GM19455 (cell line): ENCODE results near the gene TAOK3.
"Not testable (repeated sequence)": the region's sequence is repeated elsewhere in the genome, so short reads cannot be mapped to it uniquely, and the experiment has no call there.

ENCODE experiments used
- ATAC-seq: cut with Tn5 transposase; IDR thresholded peaks from one replicate; pipeline ENCODE4 v1.9.1; 2021; ENCODE audit not compliant: unreplicated experiment

Gene TAOK3

GRCh38 chr12:118344829-118345228 lies 27.9 kb downstream of the TAOK3 start:
- no peak for ATAC-seq

- no peak for ATAC-seq
Observed at GRCh38 chr12:118342090-118342489, 30.6 kb downstream of the TAOK3 start.

- no peak for ATAC-seq
Observed at GRCh38 chr12:118337194-118337838, 35.4 kb downstream of the TAOK3 start.

DNA sequence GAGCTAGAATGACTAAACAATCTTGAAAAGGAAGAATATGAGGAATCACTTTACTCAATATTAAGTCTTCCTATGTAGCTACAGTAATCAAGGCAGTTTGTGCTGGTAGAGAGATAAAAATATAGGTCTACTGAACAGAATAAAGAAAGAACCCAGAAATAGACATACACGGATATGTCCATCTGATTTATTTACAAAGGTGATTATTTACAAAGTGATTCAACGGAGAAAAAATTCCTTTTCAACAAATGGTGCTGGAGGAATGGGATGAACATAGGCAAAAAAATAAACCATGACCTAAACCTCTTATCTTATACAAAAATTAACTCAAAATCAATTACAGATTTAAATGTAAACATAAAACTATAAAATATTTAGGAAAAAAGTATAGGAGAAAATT lies 36.6 kb downstream of the TAOK3 start:
- no peak for ATAC-seq

- no peak for ATAC-seq
Observed at GRCh38 chr12:118334939-118335567, 37.7 kb downstream of the TAOK3 start.

GRCh38 chr12:118334241-118334640 lies 38.5 kb downstream of the TAOK3 start:
- no peak for ATAC-seq

- ATAC-seq = no peak
Observed at GRCh38 chr12:118332511-118332910, 40.2 kb downstream of the TAOK3 start.

DNA sequence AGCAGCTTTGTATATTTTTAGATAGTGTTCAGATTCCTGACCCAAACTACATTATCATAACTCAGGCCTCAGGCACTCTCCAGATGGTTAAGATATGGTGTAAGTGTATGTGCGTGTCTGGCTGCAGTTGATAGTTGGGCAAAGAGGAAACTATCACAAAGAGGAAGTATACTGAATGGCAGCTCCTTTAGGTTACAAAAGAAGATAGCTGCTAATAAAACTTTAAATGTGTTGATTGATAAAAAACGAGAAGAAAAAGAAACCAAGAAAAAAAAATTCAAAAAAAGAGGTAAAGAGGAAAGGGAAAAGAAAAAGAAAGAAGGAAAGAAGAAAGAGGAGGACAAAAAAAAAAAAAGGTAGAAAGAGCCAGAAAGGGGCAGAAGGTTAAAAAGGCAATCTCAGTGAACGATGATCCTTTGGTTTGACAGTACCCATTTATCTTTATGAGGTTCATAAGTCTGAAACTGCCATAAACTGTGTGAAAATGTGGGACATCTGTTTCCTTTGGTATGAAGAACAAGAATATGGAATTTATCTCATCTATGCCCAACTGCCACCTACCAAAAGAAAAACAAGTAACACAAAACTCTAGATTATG lies 42.2 kb downstream of the TAOK3 start:
- ATAC-seq = peak; percentile 67

- no peak for ATAC-seq
Observed at GRCh38 chr12:118328486-118329330, 44.0 kb downstream of the TAOK3 start.

DNA sequence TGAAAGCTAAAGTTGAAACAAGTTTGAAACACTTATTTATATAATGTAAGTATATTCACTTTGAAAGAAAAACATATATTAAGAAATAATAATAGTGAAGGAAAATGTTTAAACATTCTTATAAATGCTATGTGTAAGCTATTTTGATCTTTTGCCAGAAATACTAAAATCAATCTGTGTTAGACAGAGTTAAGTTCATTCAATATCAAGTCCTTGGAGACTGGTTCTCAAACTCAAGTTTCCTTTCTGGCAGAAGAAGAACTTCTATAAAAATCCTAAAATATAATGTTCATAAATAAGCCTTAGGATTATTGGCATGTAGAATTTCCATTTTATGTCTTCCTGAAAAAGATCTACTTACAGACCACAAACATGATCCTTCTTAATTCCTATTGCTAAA lies 45.3 kb downstream of the TAOK3 start:
- no peak for ATAC-seq

- ATAC-seq = no peak
Observed at GRCh38 chr12:118326991-118327390, 45.7 kb downstream of the TAOK3 start.

GRCh38 chr12:118325081-118325480 lies 47.6 kb downstream of the TAOK3 start:
- ATAC-seq = no peak

GRCh38 chr12:118319627-118320026 lies 53.1 kb downstream of the TAOK3 start:
- no peak for ATAC-seq

DNA sequence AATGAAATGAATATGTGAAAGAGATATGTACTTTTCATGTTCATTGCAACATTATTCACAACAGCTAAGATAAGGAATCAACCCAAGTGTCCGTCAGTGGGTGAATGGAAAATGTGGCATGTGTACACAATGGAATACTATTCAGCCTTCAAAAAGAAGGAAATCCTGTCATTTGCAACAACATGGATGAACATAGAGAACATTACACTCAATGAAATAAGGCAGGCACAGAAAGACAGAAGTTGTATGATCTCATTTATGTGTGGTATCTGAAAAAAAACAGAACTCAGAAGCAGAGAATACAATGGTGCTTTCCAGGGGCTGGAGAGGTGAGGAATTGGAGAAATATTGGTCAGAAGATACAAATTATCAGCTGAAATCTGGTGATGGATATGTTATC lies 54.0 kb downstream of the TAOK3 start:
- ATAC-seq = no peak

DNA sequence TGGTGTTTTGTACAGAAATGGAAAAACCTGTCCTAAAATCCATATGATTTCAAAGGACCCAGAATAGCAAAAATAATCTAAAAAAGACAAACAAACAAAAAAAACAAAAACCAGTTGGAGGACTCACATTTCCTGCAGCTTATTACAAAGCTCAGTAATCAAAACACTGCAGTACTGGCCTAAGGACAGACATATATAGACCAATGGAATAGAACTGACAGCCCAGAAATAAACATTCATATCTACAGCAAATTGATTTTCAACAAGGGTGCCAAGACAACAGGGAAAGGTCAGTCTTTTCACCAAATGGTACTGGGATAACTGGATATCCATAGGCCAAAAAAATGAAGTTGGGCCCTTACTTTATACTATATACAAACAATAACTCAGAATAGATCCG lies 55.0 kb downstream of the TAOK3 start:
- ATAC-seq = no peak

- no peak for ATAC-seq
Observed at GRCh38 chr12:118315821-118316220, 56.9 kb downstream of the TAOK3 start.

DNA sequence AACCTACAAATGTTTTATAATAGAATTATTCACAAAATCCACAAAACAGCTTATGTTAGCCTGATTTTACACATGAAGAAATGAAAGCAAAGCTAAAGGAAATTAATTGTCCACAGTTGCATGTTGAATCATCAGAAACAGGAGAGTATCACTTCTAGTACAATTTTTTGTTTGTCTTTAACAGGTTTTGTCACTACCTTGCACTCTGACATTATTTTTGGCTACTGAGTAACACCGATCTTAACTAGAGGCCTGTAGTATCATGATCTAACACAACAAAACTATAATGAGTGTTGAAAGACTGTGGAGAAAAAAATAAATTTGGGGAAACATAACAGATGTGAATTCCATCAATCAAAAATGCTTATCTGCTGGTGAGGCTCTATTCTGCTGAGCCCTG lies 60.1 kb downstream of the TAOK3 start:
- no peak for ATAC-seq

GRCh38 chr12:118311666-118312065 lies 61.0 kb downstream of the TAOK3 start:
- no peak for ATAC-seq

- no peak for ATAC-seq
Observed at GRCh38 chr12:118310320-118310719, 62.4 kb downstream of the TAOK3 start.

- not testable (repeated sequence) for ATAC-seq
Observed at GRCh38 chr12:118308006-118308405, 64.7 kb downstream of the TAOK3 start.

DNA sequence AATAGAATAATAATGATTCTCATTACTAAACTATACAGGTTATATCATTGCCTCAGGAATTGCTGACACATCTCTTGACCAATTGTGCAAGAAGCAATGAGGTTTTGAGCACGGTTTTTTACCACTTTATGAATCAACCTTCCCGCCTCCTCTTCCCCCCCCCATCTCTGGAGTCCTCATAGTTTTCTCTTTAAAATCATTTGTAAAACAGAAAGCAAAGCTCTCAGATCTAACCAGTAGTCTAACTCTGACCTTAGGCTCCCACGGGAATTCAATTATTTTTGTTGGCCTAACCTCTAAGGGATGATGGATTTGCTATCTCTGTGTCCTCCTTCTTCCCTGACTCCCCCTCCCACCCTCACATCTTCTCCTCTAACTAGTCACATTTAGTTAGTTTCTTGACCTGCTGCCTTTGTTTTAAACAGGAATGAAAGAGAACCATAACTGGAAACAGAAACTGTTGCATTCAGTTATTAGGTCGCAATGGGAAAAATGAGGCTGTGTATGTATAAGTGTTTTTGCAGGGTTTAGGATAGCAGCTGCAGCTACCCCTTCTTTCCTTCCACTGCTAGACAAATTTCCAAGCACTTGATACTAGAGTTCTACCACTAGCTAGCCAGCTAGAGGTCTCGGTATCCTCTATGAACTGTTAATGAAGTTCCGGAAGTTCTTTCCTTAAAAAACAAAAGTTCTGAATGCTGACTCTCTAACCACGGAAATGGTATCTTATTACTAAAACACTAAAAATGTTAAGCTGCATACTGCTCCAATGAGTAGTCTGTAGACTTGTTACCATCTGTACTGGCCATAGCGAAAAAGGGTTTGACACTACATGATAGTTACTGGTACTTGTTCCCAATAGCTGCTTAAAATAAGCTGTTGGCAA lies 65.4 kb downstream of the TAOK3 start:
- no peak for ATAC-seq
